NCI-H2171 treated with DMSO at 0.1 percent for 48 hours (cell line): ENCODE data around the gene CDAN1.
"Not testable (repeated sequence)": the region's sequence is repeated elsewhere in the genome, so short reads cannot be mapped to it uniquely, and the experiment has no call there.

Experiments used
- DNase-seq: peaks from one replicate; lab custom pipeline; 2025; lab: John Stamatoyannopoulos, UW

CDAN1 gene, protein sequence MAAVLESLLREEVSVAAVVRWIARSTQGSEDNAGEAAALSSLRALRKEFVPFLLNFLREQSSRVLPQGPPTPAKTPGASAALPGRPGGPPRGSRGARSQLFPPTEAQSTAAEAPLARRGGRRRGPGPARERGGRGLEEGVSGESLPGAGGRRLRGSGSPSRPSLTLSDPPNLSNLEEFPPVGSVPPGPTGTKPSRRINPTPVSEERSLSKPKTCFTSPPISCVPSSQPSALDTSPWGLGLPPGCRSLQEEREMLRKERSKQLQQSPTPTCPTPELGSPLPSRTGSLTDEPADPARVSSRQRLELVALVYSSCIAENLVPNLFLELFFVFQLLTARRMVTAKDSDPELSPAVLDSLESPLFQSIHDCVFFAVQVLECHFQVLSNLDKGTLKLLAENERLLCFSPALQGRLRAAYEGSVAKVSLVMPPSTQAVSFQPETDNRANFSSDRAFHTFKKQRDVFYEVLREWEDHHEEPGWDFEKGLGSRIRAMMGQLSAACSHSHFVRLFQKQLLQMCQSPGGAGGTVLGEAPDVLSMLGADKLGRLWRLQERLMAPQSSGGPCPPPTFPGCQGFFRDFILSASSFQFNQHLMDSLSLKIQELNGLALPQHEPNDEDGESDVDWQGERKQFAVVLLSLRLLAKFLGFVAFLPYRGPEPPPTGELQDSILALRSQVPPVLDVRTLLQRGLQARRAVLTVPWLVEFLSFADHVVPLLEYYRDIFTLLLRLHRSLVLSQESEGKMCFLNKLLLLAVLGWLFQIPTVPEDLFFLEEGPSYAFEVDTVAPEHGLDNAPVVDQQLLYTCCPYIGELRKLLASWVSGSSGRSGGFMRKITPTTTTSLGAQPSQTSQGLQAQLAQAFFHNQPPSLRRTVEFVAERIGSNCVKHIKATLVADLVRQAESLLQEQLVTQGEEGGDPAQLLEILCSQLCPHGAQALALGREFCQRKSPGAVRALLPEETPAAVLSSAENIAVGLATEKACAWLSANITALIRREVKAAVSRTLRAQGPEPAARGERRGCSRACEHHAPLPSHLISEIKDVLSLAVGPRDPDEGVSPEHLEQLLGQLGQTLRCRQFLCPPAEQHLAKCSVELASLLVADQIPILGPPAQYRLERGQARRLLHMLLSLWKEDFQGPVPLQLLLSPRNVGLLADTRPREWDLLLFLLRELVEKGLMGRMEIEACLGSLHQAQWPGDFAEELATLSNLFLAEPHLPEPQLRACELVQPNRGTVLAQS

GRCh38 chr15:42736793-42737528, at the start of gene CDAN1:
Gene CDAN1 (minus strand): TSS chr15:42737128. CDS start chr15:42737102, 26 bp downstream.
- DNase-seq: peak; percentile 76

DNA sequence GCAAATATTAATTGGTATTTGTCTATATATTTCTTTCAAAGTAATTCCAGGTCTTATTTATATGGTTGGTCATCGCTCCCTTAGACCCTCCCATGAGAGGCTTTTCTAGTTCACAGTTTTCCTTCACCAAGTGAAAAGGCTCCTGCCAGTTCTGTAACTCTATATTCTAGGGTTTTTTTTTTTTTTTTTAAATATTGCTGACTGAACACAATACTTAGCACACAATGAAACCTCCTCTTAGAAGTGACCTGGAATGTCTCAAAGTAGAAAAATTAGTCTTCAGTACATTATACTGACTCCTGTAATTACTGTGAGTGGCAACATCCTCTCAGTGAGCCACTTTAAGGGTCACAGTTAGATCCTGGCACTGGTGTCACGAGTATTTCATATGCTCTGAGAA, 48.6 kb upstream of the CDAN1 start:
- peak; percentile 24 for DNase-seq

DNA sequence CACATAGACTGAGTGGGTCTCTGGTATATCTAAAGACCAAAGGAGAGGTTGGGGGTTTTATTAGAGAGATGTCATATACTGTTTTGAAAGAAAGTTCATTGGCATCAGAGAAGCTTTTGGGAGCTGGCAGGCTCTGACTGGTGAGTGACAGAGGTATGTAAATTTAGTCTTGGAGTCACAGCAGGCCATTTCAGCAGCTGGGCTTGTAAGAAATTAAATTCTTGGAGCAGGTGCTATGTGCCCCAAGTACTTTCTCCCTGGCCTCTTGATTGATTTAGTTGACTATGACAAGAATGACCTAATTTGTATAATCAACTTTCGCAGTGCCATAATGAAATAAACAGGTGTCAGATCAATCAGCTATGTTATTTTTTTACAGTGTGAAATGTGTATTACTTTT, 47.8 kb upstream of the CDAN1 start:
- DNase-seq: peak; percentile 21

DNA sequence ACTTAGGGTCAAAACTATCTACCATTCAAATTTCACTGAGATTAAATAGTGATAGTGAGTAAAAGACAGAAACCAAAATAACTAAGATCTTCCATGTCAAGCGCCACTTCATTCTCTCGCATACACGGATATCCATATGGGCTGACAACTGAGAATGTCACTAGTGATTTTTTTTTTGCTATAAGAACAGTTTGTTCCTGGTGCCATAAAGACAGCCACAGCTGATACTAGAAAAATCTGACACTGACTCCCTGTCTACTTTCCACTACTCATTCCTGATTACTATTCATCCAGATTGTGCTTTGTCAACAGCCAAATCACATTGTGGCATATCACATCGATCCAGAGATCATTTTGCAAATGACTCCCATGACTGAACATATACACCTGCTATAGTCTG, 45.8 kb upstream of the CDAN1 start:
- peak; percentile 36 for DNase-seq

GRCh38 chr15:42775416-42775815, 38.5 kb upstream of the CDAN1 start:
- DNase-seq: peak; percentile 25

GRCh38 chr15:42772901-42773300, 36.0 kb upstream of the CDAN1 start:
- no peak for DNase-seq

GRCh38 chr15:42772144-42772543, 35.2 kb upstream of the CDAN1 start:
- peak; percentile 84 for DNase-seq

- not testable (repeated sequence) for DNase-seq
Measured at GRCh38 chr15:42766109-42766508, 29.2 kb upstream of the CDAN1 start.

- DNase-seq: not testable (repeated sequence)
Measured at GRCh38 chr15:42764154-42764731, 27.3 kb upstream of the CDAN1 start.

- not testable (repeated sequence) for DNase-seq
Measured at GRCh38 chr15:42761813-42762212, 24.9 kb upstream of the CDAN1 start.

- no peak for DNase-seq
Measured at GRCh38 chr15:42760759-42761158, 23.8 kb upstream of the CDAN1 start.

DNA sequence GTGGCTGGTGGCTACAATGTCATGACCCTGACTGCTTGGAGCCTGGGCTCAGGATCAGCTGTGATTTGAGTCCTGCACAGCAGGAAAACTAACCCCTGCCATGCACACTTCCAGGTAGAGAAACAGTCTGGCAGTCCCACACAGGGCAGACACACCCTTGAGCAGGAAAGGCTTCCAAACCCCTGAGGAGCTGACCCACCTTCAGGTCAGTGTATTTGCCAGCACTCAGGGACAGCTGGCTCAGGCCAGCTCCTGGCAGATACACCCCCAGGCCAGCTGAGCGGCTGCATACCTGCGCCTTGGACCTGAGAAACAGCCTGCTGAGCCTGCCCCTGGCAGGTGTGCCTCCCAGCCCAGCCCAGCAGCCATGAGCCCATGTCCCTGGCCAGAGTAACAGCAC, 22.2 kb upstream of the CDAN1 start:
- DNase-seq: no peak

- no peak for DNase-seq
Measured at GRCh38 chr15:42750306-42750705, 13.4 kb upstream of the CDAN1 start.

DNA sequence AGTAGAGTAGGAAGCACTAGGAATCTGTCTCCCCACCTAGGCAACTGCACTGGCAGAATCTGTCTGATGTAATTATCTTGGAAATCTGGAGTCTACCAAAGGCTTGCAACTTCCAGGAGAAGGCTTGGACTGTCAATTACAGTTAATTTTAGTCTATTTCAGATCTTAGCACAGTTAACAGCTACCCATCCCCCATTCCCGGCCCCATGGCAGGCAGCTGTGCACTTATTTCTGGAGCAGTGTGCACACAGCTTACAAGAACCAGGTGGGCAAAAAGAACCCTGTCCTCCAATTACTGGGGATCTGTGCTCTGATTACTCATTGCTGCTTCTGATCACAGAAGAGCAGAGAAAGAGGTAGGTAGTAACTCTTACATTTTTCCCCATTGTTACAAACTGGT, 12.3 kb upstream of the CDAN1 start:
- DNase-seq: peak; percentile 78

- DNase-seq: peak; percentile 17
Measured at GRCh38 chr15:42744195-42744594, 7.3 kb upstream of the CDAN1 start.

- no peak for DNase-seq
Measured at GRCh38 chr15:42742149-42742548, 5.2 kb upstream of the CDAN1 start.

GRCh38 chr15:42741710-42742109, 4.8 kb upstream of the CDAN1 start:
- DNase-seq: no peak

GRCh38 chr15:42737529-42738328, 801 bp upstream of the CDAN1 start:
- peak; percentile 31 for DNase-seq

- peak; percentile 21 for DNase-seq
Measured at GRCh38 chr15:42736178-42736792, 643 bp downstream of the CDAN1 start.
